Neural cell (in vitro differentiated cells): Measurements from ENCODE around the gene ZBTB7A. TPM values are rescaled to one million over a fixed set of nuclear protein-coding genes. Genes with fewer than 3 reads are reported as not detected.

ENCODE experiments used
- H2AFZ ChIP-seq: fragments of 200-600, 300-800 bp; sonication (generic), shearing (Covaris generic); 2 replicates; pipeline ENCODE4 v1.6.0; 2014; ENCODE audit warnings: low read depth, mild to moderate bottlenecking, antibody characterized with exemption, low read length, moderate library complexity
- H3F3A ChIP-seq: fragments of 200-600 bp; shearing (Covaris generic); 2 replicates; pipeline ENCODE4 v1.6.1; 2016; ENCODE audit warnings: mild to moderate bottlenecking, moderate library complexity, mixed read lengths, antibody characterized with exemption, low read length; ENCODE audit not compliant: insufficient read depth, poor library complexity, severe bottlenecking
- H3K27ac ChIP-seq: fragments of 200-600, 300-800 bp; sonication (generic), shearing (Covaris generic); 2 replicates; pipeline ENCODE4 v1.5.1; 2014; ENCODE audit warnings: mild to moderate bottlenecking, low read length, moderate library complexity
- H3K27me3 ChIP-seq: fragments of 300-800, 200-600 bp; sonication (generic), shearing (Covaris generic); 2 replicates; pipeline ENCODE4 v1.6.0; 2014; ENCODE audit warnings: mild to moderate bottlenecking, low read depth, low read length, moderate library complexity; ENCODE audit not compliant: insufficient read depth
- H3K36me3 ChIP-seq: fragments of 300-800, 200-600 bp; sonication (generic), shearing (Covaris generic); 2 replicates; pipeline ENCODE4 v1.5.1; 2014; ENCODE audit warnings: mild to moderate bottlenecking, antibody characterized with exemption, low read length, moderate library complexity; ENCODE audit not compliant: insufficient read depth
- H3K4me2 ChIP-seq: fragments of 300-800, 200-600 bp; sonication (generic), shearing (Covaris generic); 2 replicates; pipeline ENCODE4 v1.6.0; 2014; ENCODE audit warnings: mild to moderate bottlenecking, low read length
- H3K4me3 ChIP-seq: fragments of 300-800, 200-600 bp; sonication (generic), shearing (Covaris generic); 2 replicates; pipeline ENCODE4 v1.5.1; 2014; ENCODE audit warnings: mild to moderate bottlenecking, low read length, moderate library complexity
- H3K79me2 ChIP-seq: fragments of 200-600 bp; shearing (Covaris generic); replicated peaks from 2 replicates; pipeline ENCODE4 v1.6.0; 2014; ENCODE audit warnings: mild to moderate bottlenecking, low read length, moderate library complexity; ENCODE audit not compliant: insufficient read depth
- H3K9ac ChIP-seq: fragments of 300-800, 200-600 bp; sonication (generic), shearing (Covaris generic); 2 replicates; pipeline ENCODE4 v1.6.1; 2016; ENCODE audit warnings: mild to moderate bottlenecking, low read length, mixed read lengths
- H3K9me2 ChIP-seq: fragments of 200-600 bp; shearing (Covaris generic); 2 replicates; pipeline ENCODE4 v1.6.1; 2016; ENCODE audit warnings: mild to moderate bottlenecking, low read length, mixed read lengths; ENCODE audit not compliant: insufficient read depth
- H3K9me3 ChIP-seq: fragments of 200-600, 300-800 bp; sonication (generic), shearing (Covaris generic); 2 replicates; pipeline ENCODE4 v1.6.1; 2016; ENCODE audit warnings: mild to moderate bottlenecking, mixed run types, low read length, moderate library complexity, mixed read lengths
- H4K20me1 ChIP-seq: fragments of 200-600 bp; shearing (Covaris generic); 2 replicates; pipeline ENCODE4 v1.6.1; 2016; ENCODE audit warnings: mild to moderate bottlenecking, mixed run types; ENCODE audit not compliant: insufficient read depth
- CTCF ChIP-seq: fragments of 450-650 bp; IDR thresholded peaks from 2 replicates; pipeline ENCODE4 v1.5.1; 2014; ENCODE audit warnings: antibody characterized with exemption, mild to moderate bottlenecking, moderate library complexity; ENCODE audit not compliant: poor library complexity, severe bottlenecking
- EP300 ChIP-seq: fragments of 450-650 bp; conservative IDR thresholded peaks from 2 replicates; pipeline ENCODE4 v1.6.1; 2014; ENCODE audit warnings: antibody characterized with exemption, mild to moderate bottlenecking, moderate library complexity; ENCODE audit not compliant: poor library complexity, severe bottlenecking
- EZH2 ChIP-seq: fragments of 200-600, 300-800 bp; shearing (Covaris generic), sonication (generic); IDR thresholded peaks from 2 replicates; pipeline ENCODE4 v1.6.1; 2014; ENCODE audit warnings: antibody characterized with exemption, low read length, borderline replicate concordance, mild to moderate bottlenecking; ENCODE audit not compliant: insufficient read depth, poor library complexity, severe bottlenecking
- MXI1 ChIP-seq: fragments of 450-650 bp; conservative IDR thresholded peaks from 2 replicates; pipeline ENCODE4 v1.6.1; 2014; ENCODE audit warnings: antibody characterized with exemption, mild to moderate bottlenecking; ENCODE audit not compliant: poor library complexity, severe bottlenecking
- POLR2AphosphoS5 ChIP-seq: IDR thresholded peaks from 2 replicates; pipeline ENCODE4 v1.6.1; 2012
- RAD21 ChIP-seq: fragments of 450-650 bp; conservative IDR thresholded peaks from 2 replicates; pipeline ENCODE4 v1.6.1; 2014; ENCODE audit warnings: antibody characterized with exemption, mild to moderate bottlenecking, moderate library complexity
- REST ChIP-seq: IDR thresholded peaks from 2 replicates; pipeline ENCODE4 v1.6.1; 2012; ENCODE audit warnings: borderline replicate concordance
- SMC3 ChIP-seq: fragments of 450-650 bp; conservative IDR thresholded peaks from 2 replicates; pipeline ENCODE4 v1.6.1; 2014; ENCODE audit warnings: antibody characterized with exemption, mild to moderate bottlenecking, moderate library complexity; ENCODE audit not compliant: poor library complexity
- TAF1 ChIP-seq: IDR thresholded peaks from 2 replicates; pipeline ENCODE4 v1.6.1; 2012; ENCODE audit warnings: low read depth
- polyA plus RNA-seq: library from polyadenylated mRNA; depleted of rRNA; stranded (reverse); fragments of >200 nt; gene quantifications from 2 replicates; pipeline ENCODE4 v1.2.3, GENCODE V29; 2014

Gene ZBTB7A
- polyA plus RNA-seq, 1 donor from 2014 or later = 1.7 TPM

- H4K20me1 ChIP-seq = no peaks in the 10 kb centered on the region
- no peaks in the 10 kb centered on the region for H3K79me2 ChIP-seq
- H3K27me3 ChIP-seq = no peaks in the 10 kb centered on the region
- no peak overlapping the region for H3K27ac ChIP-seq
- no peak for TF ChIP-seq EP300
- TF ChIP-seq SMC3 = no peak
- no peak for TF ChIP-seq CTCF
- TF ChIP-seq TAF1 = no peak
- TF ChIP-seq MXI1 = no peak
- no peak for TF ChIP-seq EZH2
- no peak for TF ChIP-seq REST
- TF ChIP-seq POLR2AphosphoS5 = no peak
- TF ChIP-seq RAD21 = no peak
- no peaks in the 10 kb centered on the region for H3K36me3 ChIP-seq
- no peaks in the 10 kb centered on the region for H3F3A ChIP-seq
- no peaks in the 10 kb centered on the region for H3K9me2 ChIP-seq
- no peak overlapping the region for H3K9ac ChIP-seq
- no peak overlapping the region for H2AFZ ChIP-seq
- no peak overlapping the region for H3K4me3 ChIP-seq
- H3K9me3 ChIP-seq = no peaks in the 10 kb centered on the region
- no peak overlapping the region for H3K4me2 ChIP-seq
These were observed 38.1 kb downstream of the ZBTB7A start for GRCh38 chr19:4028334-4029246.

- H3K79me2 ChIP-seq = no peaks in the 10 kb centered on the region
- TF ChIP-seq MXI1 (no peak), TAF1 (no peak), CTCF (no peak), RAD21 (no peak), SMC3 (no peak), POLR2AphosphoS5 (no peak), REST (no peak), EP300 (no peak)
These were observed 39.6 kb downstream of the ZBTB7A start for GRCh38 chr19:4027146-4027545.

More at GRCh38 chr19:4027146-4027545, 39.6 kb downstream of the ZBTB7A start:
- Histone ChIP-seq H3K27ac (no peak overlapping the region), H3K4me3 (no peak overlapping the region), H3F3A (no peaks in the 10 kb centered on the region), H3K9me2 (no peaks in the 10 kb centered on the region), H3K36me3 (no peaks in the 10 kb centered on the region), H2AFZ (no peak overlapping the region), H4K20me1 (no peaks in the 10 kb centered on the region), H3K4me2 (no peak overlapping the region), H3K9me3 (no peaks in the 10 kb centered on the region), H3K27me3 (no peaks in the 10 kb centered on the region), H3K9ac (no peak overlapping the region)
